K562 (cell line): Measurements from ENCODE around the gene RAB5A. TPM values are rescaled to one million over a fixed set of nuclear protein-coding genes. Genes with fewer than 3 reads are reported as not detected.

Experiments
- ARID1B ChIP-seq: fragments of 450-650 bp; IDR thresholded peaks from 2 replicates; pipeline ENCODE4 v1.6.1; 2016; ENCODE audit warnings: antibody characterized with exemption, mild to moderate bottlenecking, inconsistent platforms
- BMI1 ChIP-seq: fragments of 150-350 bp; IDR thresholded peaks from 2 replicates; pipeline ENCODE4 v1.6.1; 2014; ENCODE audit warnings: low read length
- CBX3 ChIP-seq, 2 experiments: IDR thresholded peaks; 1 replicate in 1 of 2; 2 replicates in 1 of 2; pipeline ENCODE4 v1.6.1; 2012; ENCODE audit warnings: inconsistent platforms in 2 of 2, low read length in 2 of 2, borderline replicate concordance in 1 of 2, control low read depth in 1 of 2
- CREB3L1 ChIP-seq: fragments of 450-650 bp; IDR thresholded peaks from 2 replicates; pipeline ENCODE4 v1.6.1; 2014; ENCODE audit warnings: low read depth, mild to moderate bottlenecking, moderate library complexity, borderline replicate concordance
- GABPB1 ChIP-seq: sonication (generic); formaldehyde crosslinking; IDR thresholded peaks from 2 replicates; pipeline ENCODE4 v1.8.0; 2022; ENCODE audit warnings: mild to moderate bottlenecking, missing genetic modification reagents
- MIER1 ChIP-seq: fragments of 450-650 bp; IDR thresholded peaks from 2 replicates; pipeline ENCODE4 v1.6.1; 2016; ENCODE audit warnings: antibody characterized with exemption, mild to moderate bottlenecking, low read depth
- MNT ChIP-seq, 2 experiments: fragments of 450-650 bp; conservative IDR thresholded peaks; 2 replicates each; pipeline ENCODE4 v1.6.1; 2017; ENCODE audit warnings: mild to moderate bottlenecking in 2 of 2, moderate library complexity in 2 of 2
- NBN ChIP-seq: fragments of 450-650 bp; IDR thresholded peaks from 2 replicates; pipeline ENCODE4 v1.6.1; 2016; ENCODE audit warnings: low read depth, mild to moderate bottlenecking
- NONO ChIP-seq, 2 experiments: fragments of 200-400 bp in 1 of 2; fragments of 450-650 bp in 1 of 2; formaldehyde crosslinking in 1 of 2; IDR thresholded peaks; 2 replicates each; pipeline ENCODE4 v1.6.1; 2017; ENCODE audit warnings: low read depth in 2 of 2, mild to moderate bottlenecking in 2 of 2, moderate library complexity in 2 of 2, low read length in 1 of 2
- NR3C1 ChIP-seq: sonication (generic); formaldehyde crosslinking; IDR thresholded peaks from 2 replicates; pipeline ENCODE4 v1.8.1; 2022; ENCODE audit warnings: missing genetic modification reagents
- SETDB1 ChIP-seq: IDR thresholded peaks from one replicate; pipeline ENCODE4 v1.6.1; 2012; ENCODE audit warnings: low read length, control low read depth, inconsistent platforms
- SMARCB1 ChIP-seq: IDR thresholded peaks from 2 replicates; pipeline ENCODE4 v1.6.1; 2011; ENCODE audit warnings: improper control_type of control experiment, low read depth; ENCODE audit not compliant: insufficient read length
- UBTF ChIP-seq, 2 experiments: IDR thresholded peaks; 2 replicates each; pipeline ENCODE4 v1.6.1; 2012; ENCODE audit warnings: improper control_type of control experiment in 2 of 2, low read depth in 2 of 2, low read length in 2 of 2, borderline replicate concordance in 1 of 2
- WHSC1 ChIP-seq: IDR thresholded peaks from one replicate; pipeline ENCODE4 v1.6.1; 2012; ENCODE audit warnings: low read length, control low read depth, inconsistent platforms
- ZBTB17 ChIP-seq: fragments of 450-650 bp; formaldehyde crosslinking; IDR thresholded peaks from 2 replicates; pipeline ENCODE4 v1.4.0; 2020; ENCODE audit warnings: mild to moderate bottlenecking
- ZFPM2 ChIP-seq: fragments of 250-450 bp; sonication (Bioruptor Pico); IDR thresholded peaks from 2 replicates; pipeline ENCODE4 v1.5.1; 2022; ENCODE audit warnings: mild to moderate bottlenecking
- ZNF398 ChIP-seq: fragments of 250-450 bp; sonication (Bioruptor Pico); IDR thresholded peaks from 2 replicates; pipeline ENCODE4 v1.8.0; 2021; ENCODE audit warnings: moderate library complexity, mild to moderate bottlenecking, inconsistent platforms
- polyA plus RNA-seq, 8 experiments: library from polyadenylated mRNA; depleted of rRNA in 4 of 8; stranded (reverse) in 5 of 8; unstranded in 3 of 8; fragments of >200 nt; fragmentation: Nextera tagmentation in 2 of 8; fragmentation: Illumina TruSeq in 1 of 8; extraction: Ambion mirVana in 2 of 8; extraction: Trizol in 1 of 8; gene quantifications; 2 replicates each; pipeline versions ENCODE4 v1.2.1 to v1.2.3, GENCODE V29; 2011 to 2014; ENCODE audit warnings: inconsistent platforms in 1 of 8, missing spikeins in 1 of 8
- total RNA-seq, 7 experiments: library from RNA; depleted of rRNA in 6 of 7; stranded (reverse); fragments of >200 nt in 6 of 7; fragmentation: Illumina TruSeq in 2 of 7; extraction: Trizol in 2 of 7; gene quantifications; 2 replicates each; pipeline versions ENCODE4 v1.2.1 to v1.2.3, GENCODE V29; 2011 to 2021; ENCODE audit warnings: low replicate concordance in 1 of 7
- TF ChIP-seq, protein P1 (sequence below): sonication (generic); formaldehyde crosslinking; IDR thresholded peaks from 2 replicates; pipeline ENCODE4 v1.8.1; 2022; ENCODE audit warnings: missing genetic modification reagents
- TF ChIP-seq, protein P2 (sequence below): fragments of 250-450 bp; sonication (Bioruptor Pico); IDR thresholded peaks from 2 replicates; pipeline ENCODE4 v1.5.1; 2021; ENCODE audit warnings: mild to moderate bottlenecking

RAB5A gene
- total and polyA plus RNA-seq, 9 of the 15 experiments (the other 6 are each of a cell fraction or from before 2014, with no cell fraction given): 28.3 to 64.2 (median 49.0) TPM

- no peak for TF ChIP-seq NONO (IDR thresholded peaks at IDR 0.05; ENCODE audit: low read depth in 2 of 2, low read length in 1 of 2)
- peak; percentile 78 for TF ChIP-seq MIER1
- TF ChIP-seq SMARCB1: no peak
- TF ChIP-seq, protein P1, sequence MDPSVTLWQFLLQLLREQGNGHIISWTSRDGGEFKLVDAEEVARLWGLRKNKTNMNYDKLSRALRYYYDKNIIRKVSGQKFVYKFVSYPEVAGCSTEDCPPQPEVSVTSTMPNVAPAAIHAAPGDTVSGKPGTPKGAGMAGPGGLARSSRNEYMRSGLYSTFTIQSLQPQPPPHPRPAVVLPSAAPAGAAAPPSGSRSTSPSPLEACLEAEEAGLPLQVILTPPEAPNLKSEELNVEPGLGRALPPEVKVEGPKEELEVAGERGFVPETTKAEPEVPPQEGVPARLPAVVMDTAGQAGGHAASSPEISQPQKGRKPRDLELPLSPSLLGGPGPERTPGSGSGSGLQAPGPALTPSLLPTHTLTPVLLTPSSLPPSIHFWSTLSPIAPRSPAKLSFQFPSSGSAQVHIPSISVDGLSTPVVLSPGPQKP (CRISPR knock-in tag): no peak
- TF ChIP-seq, protein P2, sequence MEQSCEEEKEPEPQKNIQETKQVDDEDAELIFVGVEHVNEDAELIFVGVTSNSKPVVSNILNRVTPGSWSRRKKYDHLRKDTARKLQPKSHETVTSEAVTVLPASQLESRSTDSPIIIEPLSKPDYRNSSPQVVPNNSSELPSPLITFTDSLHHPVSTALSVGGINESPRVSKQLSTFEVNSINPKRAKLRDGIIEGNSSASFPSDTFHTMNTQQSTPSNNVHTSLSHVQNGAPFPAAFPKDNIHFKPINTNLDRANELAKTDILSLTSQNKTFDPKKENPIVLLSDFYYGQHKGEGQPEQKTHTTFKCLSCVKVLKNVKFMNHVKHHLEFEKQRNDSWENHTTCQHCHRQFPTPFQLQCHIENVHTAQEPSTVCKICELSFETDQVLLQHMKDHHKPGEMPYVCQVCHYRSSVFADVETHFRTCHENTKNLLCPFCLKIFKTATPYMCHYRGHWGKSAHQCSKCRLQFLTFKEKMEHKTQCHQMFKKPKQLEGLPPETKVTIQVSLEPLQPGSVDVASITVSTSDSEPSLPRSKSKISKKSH (CRISPR knock-in tag): no peak
- peak; percentile 90 for TF ChIP-seq NBN
- no peak for TF ChIP-seq NR3C1 (CRISPR knock-in tag)
- no peak for TF ChIP-seq WHSC1
- TF ChIP-seq SETDB1: no peak
- no peak for TF ChIP-seq ZFPM2 (CRISPR knock-in tag)
- TF ChIP-seq GABPB1 (CRISPR knock-in tag): no peak
- TF ChIP-seq ARID1B: peak; percentile 78
- TF ChIP-seq CREB3L1: no peak
- TF ChIP-seq MNT (conservative IDR thresholded peaks at IDR 0.05): peak in 1 of 2 experiments; percentile 39; a peak in 1 of 4 replicates
- no peak for TF ChIP-seq ZNF398 (CRISPR knock-in tag)
- no peak for TF ChIP-seq ZBTB17 (CRISPR knock-in tag)
- no peak for TF ChIP-seq CBX3 (IDR thresholded peaks at IDR 0.05; ENCODE audit: borderline replicate concordance in 1 of 2, low read length in 2 of 2)
- no peak for TF ChIP-seq BMI1
- no peak for TF ChIP-seq UBTF (IDR thresholded peaks at IDR 0.05; ENCODE audit: borderline replicate concordance in 1 of 2, low read depth in 2 of 2, low read length in 2 of 2)
These were observed 12.8 kb upstream of the RAB5A start, which contains the start of gene EFHB (continued) for GRCh38 chr3:19934098-19934566.
